ENCODE results near the gene PCLAF. TPM values are rescaled to one million over a fixed set of nuclear protein-coding genes. Genes with fewer than 3 reads are reported as not detected.

The PCLAF gene
- total RNA-seq, 1 donor from 2014 or later, result 4.7 TPM

DNA sequence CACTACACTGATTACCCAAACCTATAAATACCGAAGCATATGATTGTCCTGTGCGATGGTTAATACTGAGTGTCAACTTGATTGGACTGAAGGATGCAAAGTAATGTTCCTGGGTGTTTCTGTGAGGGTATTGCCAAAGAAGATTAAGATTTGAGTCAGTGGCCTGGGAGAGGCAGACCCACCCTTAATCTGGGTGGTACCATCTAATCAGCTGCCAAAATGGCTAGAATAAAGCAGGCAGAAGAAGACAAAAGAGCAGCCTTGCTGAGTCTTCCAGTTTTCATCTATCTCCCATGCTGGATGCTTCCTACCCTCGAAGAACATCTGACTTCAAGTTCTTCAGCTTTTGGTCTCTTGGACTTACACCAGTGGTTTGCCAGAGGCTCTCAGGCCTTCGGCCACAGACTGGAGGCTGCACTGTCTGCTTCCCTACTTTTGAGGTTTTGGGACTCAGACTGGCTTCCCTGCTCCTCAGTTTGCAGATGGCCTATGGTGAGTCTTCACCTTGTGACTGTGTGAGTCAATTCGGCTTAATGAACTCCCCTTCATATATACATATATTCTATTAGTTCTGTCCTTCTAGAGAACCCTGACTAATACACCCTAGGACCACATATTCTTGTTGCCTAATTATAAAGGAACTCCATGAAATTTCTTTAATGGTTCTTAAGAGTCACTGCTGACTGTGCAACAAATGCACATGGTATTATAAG lies 56.9 kb downstream of the PCLAF start:
- Mint-ChIP-seq H3K4me3 (ENCODE audit: unreplicated experiment) (no peak overlapping the region), H3K36me3 (ENCODE audit: unreplicated experiment) (no peaks in the 10 kb centered on the region), H3K4me1 (ENCODE audit: low read depth, unreplicated experiment) (no peaks in the 10 kb centered on the region), H3K9me3 (ENCODE audit: unreplicated experiment) (no peaks in the 10 kb centered on the region), H3K27ac (ENCODE audit: unreplicated experiment) (no peak overlapping the region), H3K27me3 (ENCODE audit: unreplicated experiment) (no peaks in the 10 kb centered on the region)
- no peak for DNase-seq
- TF ChIP-seq, protein P1, sequence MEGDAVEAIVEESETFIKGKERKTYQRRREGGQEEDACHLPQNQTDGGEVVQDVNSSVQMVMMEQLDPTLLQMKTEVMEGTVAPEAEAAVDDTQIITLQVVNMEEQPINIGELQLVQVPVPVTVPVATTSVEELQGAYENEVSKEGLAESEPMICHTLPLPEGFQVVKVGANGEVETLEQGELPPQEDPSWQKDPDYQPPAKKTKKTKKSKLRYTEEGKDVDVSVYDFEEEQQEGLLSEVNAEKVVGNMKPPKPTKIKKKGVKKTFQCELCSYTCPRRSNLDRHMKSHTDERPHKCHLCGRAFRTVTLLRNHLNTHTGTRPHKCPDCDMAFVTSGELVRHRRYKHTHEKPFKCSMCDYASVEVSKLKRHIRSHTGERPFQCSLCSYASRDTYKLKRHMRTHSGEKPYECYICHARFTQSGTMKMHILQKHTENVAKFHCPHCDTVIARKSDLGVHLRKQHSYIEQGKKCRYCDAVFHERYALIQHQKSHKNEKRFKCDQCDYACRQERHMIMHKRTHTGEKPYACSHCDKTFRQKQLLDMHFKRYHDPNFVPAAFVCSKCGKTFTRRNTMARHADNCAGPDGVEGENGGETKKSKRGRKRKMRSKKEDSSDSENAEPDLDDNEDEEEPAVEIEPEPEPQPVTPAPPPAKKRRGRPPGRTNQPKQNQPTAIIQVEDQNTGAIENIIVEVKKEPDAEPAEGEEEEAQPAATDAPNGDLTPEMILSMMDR (IDR thresholded peaks at IDR 0.05; ENCODE audit: partially characterized antibody, unreplicated experiment), result no peak

DNA sequence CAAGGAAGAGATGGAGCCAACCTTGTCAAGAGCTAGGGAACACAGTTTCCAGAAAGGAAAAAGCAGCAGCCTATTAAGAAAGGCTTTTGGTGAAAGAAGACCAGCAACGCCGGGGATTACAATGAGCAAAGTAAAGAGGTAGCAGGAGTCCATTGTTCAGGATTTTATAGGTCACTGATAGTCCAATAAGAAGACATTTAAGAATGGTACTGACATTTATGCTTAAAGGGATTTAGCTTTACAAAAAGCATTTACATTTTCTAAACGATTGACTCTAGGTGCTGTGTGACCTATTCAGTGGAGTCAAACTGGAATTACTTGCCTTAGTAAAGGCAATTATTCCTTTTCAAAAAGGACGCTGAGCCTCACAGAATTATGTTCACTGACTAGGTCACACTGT lies 66.0 kb downstream of the PCLAF start:
- no peaks in the 10 kb centered on the region for H3K4me1 Mint-ChIP-seq (ENCODE audit: low read depth, unreplicated experiment)
- no peaks in the 10 kb centered on the region for H3K36me3 Mint-ChIP-seq (ENCODE audit: unreplicated experiment)
- TF ChIP-seq, protein P1 (IDR thresholded peaks at IDR 0.05; ENCODE audit: partially characterized antibody, unreplicated experiment), result no peak
- no peak overlapping the region for H3K4me3 Mint-ChIP-seq (ENCODE audit: unreplicated experiment)
- H3K27me3 Mint-ChIP-seq (ENCODE audit: unreplicated experiment), result peaks cover 2% of the 10 kb centered on the region
- H3K27ac Mint-ChIP-seq (ENCODE audit: unreplicated experiment), result no peak overlapping the region
- no peak for DNase-seq
- no peaks in the 10 kb centered on the region for H3K9me3 Mint-ChIP-seq (ENCODE audit: unreplicated experiment)

DNA sequence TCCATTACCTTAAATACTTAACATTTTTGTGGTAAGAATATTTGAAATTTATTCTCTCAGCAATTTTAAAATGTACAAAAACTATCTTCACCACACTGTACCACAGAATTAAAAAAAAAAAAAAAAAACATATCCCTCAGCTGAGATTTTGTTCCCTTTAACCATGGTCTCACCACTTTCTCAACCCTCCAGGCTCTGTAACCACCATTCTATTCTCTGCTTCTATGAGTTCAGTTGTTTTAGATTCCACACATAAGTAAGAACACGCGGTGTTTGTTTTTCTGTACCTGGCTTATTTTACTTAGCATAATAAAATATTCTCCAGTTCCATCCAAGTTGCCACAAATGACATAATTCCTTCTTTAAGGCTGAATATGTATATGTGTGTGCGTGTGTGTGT lies 66.8 kb downstream of the PCLAF start:
- H3K36me3 Mint-ChIP-seq (ENCODE audit: unreplicated experiment), result no peaks in the 10 kb centered on the region
- peaks cover 2% of the 10 kb centered on the region for H3K27me3 Mint-ChIP-seq (ENCODE audit: unreplicated experiment)
- H3K9me3 Mint-ChIP-seq (ENCODE audit: unreplicated experiment), result no peaks in the 10 kb centered on the region
- H3K27ac Mint-ChIP-seq (ENCODE audit: unreplicated experiment), result no peak overlapping the region
- no peak for DNase-seq
- TF ChIP-seq, protein P1 (IDR thresholded peaks at IDR 0.05; ENCODE audit: partially characterized antibody, unreplicated experiment), result no peak
- H3K4me3 Mint-ChIP-seq (ENCODE audit: unreplicated experiment), result no peak overlapping the region
- H3K4me1 Mint-ChIP-seq (ENCODE audit: low read depth, unreplicated experiment), result no peaks in the 10 kb centered on the region

Other genes starting within 250 kb of the PCLAF start
- 4.6 TPM for gene SNX22, start 229.7 kb downstream of the PCLAF start, total RNA-seq (ENCODE audit: unreplicated experiment)
- gene PPIB, start 218.4 kb downstream of the PCLAF start, total RNA-seq (ENCODE audit: unreplicated experiment), result 228 TPM
- gene CSNK1G1, start 25.3 kb downstream of the PCLAF start, total RNA-seq (ENCODE audit: unreplicated experiment), result 34.2 TPM
- 48.7 TPM for gene TRIP4, start 6.4 kb upstream of the PCLAF start, total RNA-seq (ENCODE audit: unreplicated experiment)
- 80.5 TPM for gene ZNF609, start 79.1 kb upstream of the PCLAF start, total RNA-seq (ENCODE audit: unreplicated experiment)

Measured in glutamatergic neuron (in vitro differentiated cells).